Trophoblast cell (in vitro differentiated cells and primary cell): Measurements from ENCODE around the gene FAM184B.

ENCODE experiments used
- DNase-seq, 2 donors: peaks; one replicate each; pipeline ENCODE4 v3.0.0-alpha.2; 2016
- H2AFZ ChIP-seq: 2 replicates; pipeline ENCODE4 v1.6.1; 2013; ENCODE audit warnings: low read length, moderate library complexity, mild to moderate bottlenecking; ENCODE audit not compliant: insufficient read depth, poor library complexity
- H2AK5ac ChIP-seq: 2 replicates; pipeline ENCODE4 v1.6.1; 2013; ENCODE audit warnings: mild to moderate bottlenecking, low read length
- H2BK120ac ChIP-seq: 2 replicates; pipeline ENCODE4 v1.6.1; 2013; ENCODE audit warnings: low read length, mild to moderate bottlenecking, moderate library complexity; ENCODE audit not compliant: insufficient read depth, poor library complexity
- H2BK12ac ChIP-seq: 2 replicates; pipeline ENCODE4 v1.6.1; 2013; ENCODE audit warnings: mild to moderate bottlenecking, low read length, moderate library complexity
- H2BK5ac ChIP-seq: 2 replicates; pipeline ENCODE4 v1.6.1; 2013; ENCODE audit warnings: low read length, low read depth, moderate library complexity, mild to moderate bottlenecking; ENCODE audit not compliant: poor library complexity
- H3K14ac ChIP-seq: 2 replicates; pipeline ENCODE4 v1.6.1; 2013; ENCODE audit warnings: mild to moderate bottlenecking, low read length
- H3K18ac ChIP-seq: 2 replicates; pipeline ENCODE4 v1.6.1; 2013; ENCODE audit warnings: mild to moderate bottlenecking, low read length
- H3K23ac ChIP-seq: 2 replicates; pipeline ENCODE4 v1.6.1; 2013; ENCODE audit warnings: low read length
- H3K27ac ChIP-seq: 2 replicates; pipeline ENCODE4 v1.5.1; 2013; ENCODE audit warnings: low read depth, mild to moderate bottlenecking, inconsistent platforms, low read length, moderate library complexity
- H3K27me3 ChIP-seq: 2 replicates; pipeline ENCODE4 v1.6.1; 2013; ENCODE audit warnings: inconsistent platforms, mild to moderate bottlenecking, low read length, moderate library complexity; ENCODE audit not compliant: insufficient read depth
- H3K36me3 ChIP-seq, 2 experiments: 1 replicate in 1 of 2; 2 replicates in 1 of 2; pipeline ENCODE4 v1.6.1; 2013; ENCODE audit warnings: low read length in 2 of 2, mild to moderate bottlenecking in 2 of 2, moderate library complexity in 1 of 2; ENCODE audit not compliant: insufficient read depth in 2 of 2, control insufficient read depth in 1 of 2
- H3K4ac ChIP-seq: 2 replicates; pipeline ENCODE4 v1.6.1; 2013; ENCODE audit warnings: low read depth, mild to moderate bottlenecking, low read length, moderate library complexity
- H3K4me1 ChIP-seq, 2 experiments: 1 replicate in 1 of 2; 2 replicates in 1 of 2; pipeline ENCODE4 v1.6.1; 2013; ENCODE audit warnings: low read length in 2 of 2, mild to moderate bottlenecking in 2 of 2, moderate library complexity in 1 of 2; ENCODE audit not compliant: insufficient read depth in 2 of 2, control insufficient read depth in 1 of 2
- H3K4me2 ChIP-seq: 2 replicates; pipeline ENCODE4 v1.6.1; 2013; ENCODE audit warnings: inconsistent platforms, mild to moderate bottlenecking, low read length, moderate library complexity
- H3K4me3 ChIP-seq: 2 replicates; pipeline ENCODE4 v1.5.1; 2013; ENCODE audit warnings: mild to moderate bottlenecking, low read depth, low read length, inconsistent platforms
- H3K79me1 ChIP-seq: one replicate; pipeline ENCODE4 v1.6.1; 2013; ENCODE audit warnings: low read length
- H3K79me2 ChIP-seq: 2 replicates; pipeline ENCODE4 v1.6.1; 2013; ENCODE audit warnings: low read length, mild to moderate bottlenecking; ENCODE audit not compliant: control insufficient read depth, insufficient read depth, poor library complexity
- H3K9ac ChIP-seq: 2 replicates; pipeline ENCODE4 v1.6.1; 2013; ENCODE audit warnings: mild to moderate bottlenecking, low read length
- H3K9me3 ChIP-seq: 2 replicates; pipeline ENCODE4 v1.6.1; 2013; ENCODE audit warnings: low read depth, mild to moderate bottlenecking, control low read depth, inconsistent platforms, low read length; ENCODE audit not compliant: insufficient read depth
- H4K12ac ChIP-seq: 2 replicates; pipeline ENCODE4 v1.6.1; 2013; ENCODE audit warnings: low read depth, mild to moderate bottlenecking, low read length, moderate library complexity
- H4K8ac ChIP-seq: 2 replicates; pipeline ENCODE4 v1.6.1; 2013; ENCODE audit warnings: low read depth, mild to moderate bottlenecking, low read length, moderate library complexity
- H4K91ac ChIP-seq: one replicate; pipeline ENCODE4 v1.6.1; 2013; ENCODE audit warnings: low read depth, mild to moderate bottlenecking, low read length, moderate library complexity
- WGBS: extraction: QIAGEN DNeasy Blood & Tissue Kit; methylation state at CpG from one replicate; pipeline ENCODE4 v1.1.7; 2013; ENCODE audit warnings: missing lambda C conversion rate; ENCODE audit not compliant: insufficient read length, insufficient coverage; ENCODE audit errors: extremely low coverage; 5-methylcytosine and 5-hydroxymethylcytosine counted together

The FAM184B gene

GRCh38 chr4:17702641-17703040, 78.8 kb downstream of the FAM184B start:
- no peaks in the 10 kb centered on the region for H3K79me1 ChIP-seq
- no peak overlapping the region for H3K14ac ChIP-seq
- H3K27ac ChIP-seq = no peak overlapping the region
- no peak overlapping the region for H2BK120ac ChIP-seq
- no peaks in the 10 kb centered on the region for H3K36me3 ChIP-seq
- peaks cover 3 to 4% of the 10 kb centered on the region in 2 experiments for H3K4me1 ChIP-seq
- H3K4ac ChIP-seq = no peak overlapping the region
- no peak overlapping the region for H3K23ac ChIP-seq
- no peak overlapping the region for H4K8ac ChIP-seq
- H3K9ac ChIP-seq = no peak overlapping the region
- H3K27me3 ChIP-seq = no peaks in the 10 kb centered on the region
- H4K12ac ChIP-seq = no peak overlapping the region
- no peak overlapping the region for H2AK5ac ChIP-seq
- no peak overlapping the region for H3K4me3 ChIP-seq
- no peak overlapping the region for H3K18ac ChIP-seq
- H3K9me3 ChIP-seq = peaks cover 2% of the 10 kb centered on the region
- no peak overlapping the region for H2BK5ac ChIP-seq
- no peak overlapping the region for H2AFZ ChIP-seq
- H3K79me2 ChIP-seq = no peaks in the 10 kb centered on the region
- H2BK12ac ChIP-seq = no peak overlapping the region
- H3K4me2 ChIP-seq = no peak overlapping the region
- WGBS = no CpG with 5 or more reads among the region's 5 CpGs
- no peak overlapping the region for H4K91ac ChIP-seq
- no peak for DNase-seq

DNA sequence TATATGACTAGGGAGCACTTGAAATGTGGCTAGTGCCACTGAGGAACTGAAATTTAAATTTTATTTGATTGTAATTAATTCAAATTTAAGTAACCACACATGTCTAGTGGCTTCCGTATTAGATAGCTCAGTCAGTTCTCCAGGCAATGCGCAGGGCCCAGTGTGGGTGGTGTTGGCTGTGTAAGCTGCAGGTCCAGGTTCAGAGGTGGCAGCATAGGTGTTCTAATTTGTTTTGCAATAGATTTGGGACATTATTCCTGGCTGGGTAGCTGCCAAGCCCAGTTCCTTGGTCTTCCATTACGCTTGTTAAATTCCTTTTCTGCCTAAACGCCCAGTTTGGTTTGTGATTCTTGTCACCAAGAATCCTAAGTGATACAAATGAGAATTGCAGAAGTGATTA, 79.5 kb downstream of the FAM184B start:
- peaks cover 2% of the 10 kb centered on the region for H3K9me3 ChIP-seq
- H4K91ac ChIP-seq = no peak overlapping the region

GRCh38 chr4:17701138-17701839, 80.1 kb downstream of the FAM184B start:
- Histone ChIP-seq H3K23ac (no peak overlapping the region), H3K27me3 (no peaks in the 10 kb centered on the region), H2BK12ac (no peak overlapping the region), H2AK5ac (no peak overlapping the region), H4K8ac (no peak overlapping the region), H3K4me2 (no peak overlapping the region), H3K4ac (no peak overlapping the region), H2BK120ac (no peak overlapping the region), H3K79me1 (no peaks in the 10 kb centered on the region), H3K27ac (no peak overlapping the region), H3K79me2 (no peaks in the 10 kb centered on the region), H3K9me3 (peaks cover 2% of the 10 kb centered on the region), H3K4me1 (no peaks in the 10 kb centered on the region), H3K9ac (no peak overlapping the region), H3K36me3 (no peaks in the 10 kb centered on the region), H3K14ac (no peak overlapping the region), H3K18ac (no peak overlapping the region), H4K12ac (no peak overlapping the region), H2AFZ (no peak overlapping the region), H2BK5ac (no peak overlapping the region), H4K91ac (no peak overlapping the region), H3K4me3 (no peak overlapping the region)
- DNase-seq = no peak
- no CpG with 5 or more reads among the region's 8 CpGs for WGBS

More for the DNA sequence above, 79.5 kb downstream of the FAM184B start:
- WGBS = no CpG with 5 or more reads among the region's 4 CpGs
- Histone ChIP-seq H3K4me3 (no peak overlapping the region), H2AFZ (no peak overlapping the region), H3K4me2 (no peak overlapping the region), H2AK5ac (no peak overlapping the region), H3K36me3 (no peaks in the 10 kb centered on the region), H2BK12ac (no peak overlapping the region), H3K79me1 (no peaks in the 10 kb centered on the region), H2BK5ac (no peak overlapping the region), H3K79me2 (no peaks in the 10 kb centered on the region), H3K27ac (no peak overlapping the region), H3K27me3 (no peaks in the 10 kb centered on the region), H3K4me1 (no peaks in the 10 kb centered on the region), H3K18ac (no peak overlapping the region), H3K9ac (no peak overlapping the region), H3K23ac (no peak overlapping the region), H3K14ac (no peak overlapping the region), H4K12ac (no peak overlapping the region), H3K4ac (no peak overlapping the region), H4K8ac (no peak overlapping the region), H2BK120ac (no peak overlapping the region)
- no peak for DNase-seq

DNA sequence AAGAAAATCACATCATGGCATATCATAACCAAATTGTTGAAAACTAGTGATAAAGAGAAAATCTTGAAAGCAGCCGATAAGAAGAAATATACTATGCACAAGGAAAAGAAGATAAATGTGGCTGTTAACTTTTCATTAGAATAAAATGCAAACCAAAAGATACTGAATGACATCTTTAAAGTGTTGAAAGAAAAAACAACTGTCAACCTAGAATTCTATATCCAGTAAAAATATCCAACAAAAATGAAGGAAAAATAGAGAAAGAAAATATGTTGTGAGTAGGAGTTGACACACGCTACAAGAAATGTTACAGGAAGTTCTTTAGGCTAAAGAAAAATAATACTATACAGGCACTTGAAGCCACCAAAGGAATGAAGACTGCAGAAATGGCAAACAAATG, 82.0 kb downstream of the FAM184B start:
- Histone ChIP-seq H3K4me2 (no peak overlapping the region), H3K4me1 (no peaks in the 10 kb centered on the region), H3K27ac (no peak overlapping the region), H2AFZ (no peak overlapping the region), H3K79me2 (no peaks in the 10 kb centered on the region), H2BK5ac (no peak overlapping the region), H2AK5ac (no peak overlapping the region), H2BK12ac (no peak overlapping the region), H3K14ac (no peak overlapping the region), H2BK120ac (no peak overlapping the region), H4K8ac (no peak overlapping the region), H3K9me3 (peaks cover 2% of the 10 kb centered on the region), H3K9ac (no peak overlapping the region), H3K18ac (no peak overlapping the region), H4K91ac (no peak overlapping the region), H3K27me3 (no peaks in the 10 kb centered on the region), H3K23ac (no peak overlapping the region), H4K12ac (no peak overlapping the region), H3K4ac (no peak overlapping the region), H3K4me3 (no peak overlapping the region), H3K36me3 (no peaks in the 10 kb centered on the region), H3K79me1 (no peaks in the 10 kb centered on the region)
- WGBS = no CpG with 5 or more reads among the region's 2 CpGs
- no peak for DNase-seq
